ENCODE measurements around the gene EPHB1. TPM values are rescaled to one million over a fixed set of nuclear protein-coding genes. Genes with fewer than 3 reads are reported as not detected.

EPHB1 gene
- total and polyA plus RNA-seq, 2 donors (not counting 3 experiments of a cell fraction or from before 2014, with no cell fraction given) = 1.3 to 5.2 TPM

- POLR2A ChIA-PET = no interaction called here
- Histone ChIP-seq H3K9ac (replicated peaks; ENCODE audit: extremely low read depth, insufficient read depth, low read length) (no peak overlapping the region), H3K36me3 (ENCODE audit: control insufficient read depth in 2 of 2, extremely low read depth in 1 of 2, insufficient read depth in 2 of 2, low read length in 2 of 2) (no peaks in the 10 kb centered on the region), H3K4me3 (replicated peaks in 1 of 3; ENCODE audit: insufficient read depth in 1 of 3, low read depth in 1 of 3, low read length in 3 of 3) (no peak overlapping the region), H3K4me1 (ENCODE audit: control insufficient read depth, extremely low read depth, insufficient read depth, low read length) (no peaks in the 10 kb centered on the region), H3K4me2 (ENCODE audit: insufficient read depth, low read length) (no peak overlapping the region), H2AFZ (ENCODE audit: low read depth, low read length) (no peak overlapping the region), H3K27me3 (ENCODE audit: control insufficient read depth in 2 of 2, insufficient read depth in 2 of 2, low read length in 2 of 2) (no peaks in the 10 kb centered on the region), H3K79me2 (ENCODE audit: control insufficient read depth, insufficient read depth, low read length) (no peaks in the 10 kb centered on the region), H3K9me3 (replicated peaks; ENCODE audit: control insufficient read depth, insufficient read depth, low read length) (no peaks in the 10 kb centered on the region), H3K9me1 (replicated peaks; ENCODE audit: control insufficient read depth, extremely low read depth, insufficient read depth, low read length) (no peaks in the 10 kb centered on the region), H3K27ac (ENCODE audit: insufficient read depth, low read depth, low read length) (no peak overlapping the region), H4K20me1 (replicated peaks; ENCODE audit: control insufficient read depth, extremely low read depth, insufficient read depth, low read length) (no peaks in the 10 kb centered on the region)
- no peak for TF ChIP-seq MYC (IDR thresholded peaks at IDR 0.05; ENCODE audit: low read depth, low read length)
- no peak for TF ChIP-seq JUN (IDR thresholded peaks at IDR 0.05; ENCODE audit: borderline replicate concordance, insufficient read depth, insufficient read length, low read depth)
- TF ChIP-seq CTCF (IDR thresholded peaks at IDR 0.05; ENCODE audit: extremely low read depth in 1 of 2, insufficient read depth in 1 of 2, low read depth in 1 of 2, low read length in 2 of 2) = no peak
- TF ChIP-seq EZH2 (IDR thresholded peaks at IDR 0.05; ENCODE audit: borderline replicate concordance, low read depth, low read length, severe bottlenecking) = no peak
- no peak for TF ChIP-seq MAX (IDR thresholded peaks at IDR 0.05; ENCODE audit: insufficient read depth, insufficient read length)
- no peak for TF ChIP-seq POLR2AphosphoS5 (IDR thresholded peaks at IDR 0.05; ENCODE audit: insufficient read depth, low read depth, low read length)
- no peak for TF ChIP-seq FOS (IDR thresholded peaks at IDR 0.05; ENCODE audit: borderline replicate concordance, insufficient read depth, low read length)
- TF ChIP-seq GATA2 (IDR thresholded peaks at IDR 0.05; ENCODE audit: insufficient read depth, insufficient read length, low read depth, low read length) = no peak
- no peak for TF ChIP-seq POLR2A (IDR thresholded peaks at IDR 0.05; ENCODE audit: low read depth, low read length)
- intact Hi-C loops (cut with micrococcal nuclease) = loop anchor here (10.0 kb wide), 1 partner anchor 449 kb away; the partner anchor contains the start of gene EPHB1
- CTCF ChIA-PET = no interaction called here
- BruUV-seq (replicated peaks) = no TSS peak
- DNase-seq (ENCODE audit: low read depth, low spot score) (no peak), FAIRE-seq (no peak)
- dilution Hi-C loops (cut with MboI; ENCODE audit: extremely low pct_ligation_motif_present, low sequenced_read_pairs) = no loop called here
These were observed 448.6 kb downstream of the EPHB1 start for GRCh38 chr3:135243616-135244015.
